SW480 (cell line): Measurements from ENCODE around the gene RSAD1.
"Not testable (repeated sequence)": the region's sequence is repeated elsewhere in the genome, so short reads cannot be mapped to it uniquely, and the experiment has no call there.

Source experiments
- DNase-seq: peaks from one replicate; pipeline ENCODE4 v3.0.0-alpha.2; 2016; ENCODE audit warnings: low spot score

The RSAD1 gene

DNA sequence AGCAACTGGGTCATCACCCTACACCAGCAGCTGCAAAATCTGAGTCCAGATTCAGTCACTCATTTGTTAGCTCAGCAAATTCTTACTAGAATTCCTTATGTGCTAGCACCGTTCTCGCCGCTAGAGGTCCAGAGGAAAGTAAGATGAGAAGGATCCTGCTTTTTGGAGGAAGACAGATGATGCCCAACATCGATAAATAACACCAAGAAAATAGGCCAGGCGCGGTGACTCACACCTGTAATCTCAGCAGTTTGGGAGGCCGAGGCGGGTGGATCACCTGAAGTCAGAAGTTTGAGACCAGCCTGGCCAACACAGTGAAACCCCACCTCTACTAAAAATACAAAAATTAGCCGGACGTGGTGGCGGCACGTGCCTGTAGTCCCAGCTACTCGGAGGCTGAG, 5.9 kb upstream of the RSAD1 start:
- not testable (repeated sequence) for DNase-seq

DNA sequence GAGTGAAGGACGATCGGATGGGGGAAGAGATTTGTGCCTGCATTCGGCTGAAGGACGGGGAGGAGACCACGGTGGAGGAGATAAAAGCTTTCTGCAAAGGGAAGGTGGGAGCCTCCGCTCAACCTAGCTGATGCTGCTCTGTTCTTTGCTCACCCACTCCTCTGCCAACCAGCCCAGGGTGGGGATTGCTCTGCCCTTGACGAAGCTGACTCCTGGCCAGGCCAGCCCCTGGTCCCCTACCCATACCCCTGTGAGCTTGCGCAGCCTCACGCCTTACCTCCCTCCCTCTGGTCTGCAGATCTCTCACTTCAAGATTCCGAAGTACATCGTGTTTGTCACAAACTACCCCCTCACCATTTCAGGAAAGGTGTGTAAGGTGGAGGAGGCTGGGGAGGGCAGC, 4.8 kb upstream of the RSAD1 start:
- DNase-seq, result no peak

DNA sequence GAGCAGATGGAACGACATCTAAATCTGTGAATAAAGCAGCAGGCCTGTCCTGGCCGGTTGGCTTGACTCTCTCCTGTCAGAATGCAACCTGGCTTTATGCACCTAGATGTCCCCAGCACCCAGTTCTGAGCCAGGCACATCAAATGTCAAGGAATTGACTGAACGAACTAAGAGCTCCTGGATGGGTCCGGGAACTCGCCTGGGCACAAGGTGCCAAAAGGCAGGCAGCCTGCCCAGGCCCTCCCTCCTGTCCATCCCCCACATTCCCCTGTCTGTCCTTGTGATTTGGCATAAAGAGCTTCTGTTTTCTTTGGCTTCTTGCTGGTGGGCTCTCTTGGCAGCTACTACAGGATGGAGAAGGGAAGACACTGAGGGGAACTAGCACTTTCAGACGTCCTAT, 4.1 kb upstream of the RSAD1 start:
- DNase-seq, result no peak

DNA sequence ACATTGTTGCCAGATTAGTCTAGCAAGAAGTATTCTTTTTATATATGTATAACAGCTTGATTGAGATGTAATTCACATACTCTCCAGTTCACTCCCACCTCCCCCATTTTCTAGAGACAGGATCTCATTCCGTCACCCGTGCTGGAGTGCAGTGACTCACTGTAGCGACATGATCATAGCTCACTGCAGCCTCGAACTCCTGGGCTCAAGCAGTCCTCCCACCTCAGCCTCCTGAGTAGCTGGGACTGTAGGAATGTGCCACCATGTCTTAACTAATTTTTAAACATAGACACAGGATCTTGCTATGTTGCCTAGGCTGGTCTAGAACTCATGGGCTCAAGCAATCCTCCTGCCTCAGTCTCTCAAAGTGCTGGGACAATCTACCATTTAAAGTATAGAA, 3.3 kb upstream of the RSAD1 start:
- no peak for DNase-seq

DNA sequence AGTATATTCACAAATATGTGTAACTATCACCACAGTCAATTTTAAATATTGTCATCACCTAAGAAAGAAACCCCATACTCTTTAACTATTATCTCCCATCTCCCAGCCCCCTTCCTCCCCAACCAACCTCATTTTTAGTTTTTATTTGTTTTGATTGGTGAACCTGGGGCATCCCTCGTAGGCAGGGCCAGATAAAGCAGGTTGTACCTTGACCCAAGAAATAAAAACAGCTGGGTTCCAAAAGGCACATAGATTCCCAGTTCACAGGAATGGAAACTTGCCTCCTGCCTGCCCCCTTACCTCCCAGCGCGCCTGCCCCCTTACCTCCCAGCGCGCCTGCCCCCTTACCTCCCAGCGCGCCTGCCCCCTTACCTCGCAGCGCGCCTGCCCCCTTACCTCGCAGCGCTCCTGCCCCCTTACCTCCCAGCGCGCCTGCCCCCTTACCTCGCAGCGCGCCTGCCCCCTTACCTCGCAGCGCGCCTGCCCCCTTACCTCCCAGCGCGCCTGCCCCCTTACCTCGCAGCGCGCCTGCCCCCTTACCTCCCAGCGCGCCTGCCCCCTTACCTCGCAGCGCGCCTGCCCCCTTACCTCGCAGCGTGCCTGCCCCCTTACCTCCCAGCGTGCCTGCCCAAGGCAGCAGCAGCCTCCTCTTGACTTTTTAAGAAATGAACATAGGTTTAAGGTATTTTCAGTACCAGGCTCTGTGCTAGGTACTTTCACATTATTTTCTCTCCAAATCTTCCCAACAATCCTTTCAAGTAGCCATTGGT, 2.7 kb upstream of the RSAD1 start:
- DNase-seq, result not testable (repeated sequence)

DNA sequence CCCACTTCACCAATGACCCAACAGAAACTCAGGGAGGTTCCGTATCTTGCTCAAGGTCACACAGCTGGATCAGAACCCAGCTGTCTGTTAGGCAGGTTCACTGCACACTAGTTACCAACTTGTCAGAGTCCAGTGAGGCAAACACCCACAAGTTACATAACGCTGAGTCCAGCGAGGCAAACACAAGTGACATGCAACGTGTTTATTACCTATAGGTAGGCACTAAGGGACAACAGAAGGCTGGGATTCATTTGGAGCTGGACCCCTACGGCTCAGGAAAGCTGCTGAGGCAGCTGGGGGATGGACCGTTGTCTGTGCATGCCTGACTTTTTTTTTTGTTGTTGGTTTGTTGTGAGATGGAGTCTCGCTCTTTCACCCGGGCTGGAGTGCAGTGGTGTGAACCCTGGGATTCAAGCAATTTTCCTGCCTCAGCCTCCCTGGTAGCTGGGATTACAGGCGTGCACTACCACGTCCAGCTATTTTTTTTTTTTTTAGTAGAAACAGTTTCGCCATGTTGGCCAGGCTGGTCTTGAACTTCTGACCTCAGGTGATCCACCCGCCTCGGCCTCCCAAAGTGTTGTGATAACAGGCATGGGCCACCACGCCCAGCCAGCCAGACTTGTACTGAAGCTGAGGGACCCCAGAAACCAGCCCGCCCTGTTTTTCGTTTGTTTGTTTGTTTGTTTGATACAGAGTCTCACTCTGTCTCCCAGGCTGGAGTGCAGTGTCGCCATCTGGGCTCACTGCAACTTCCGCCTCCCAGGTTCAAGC, 1.9 kb upstream of the RSAD1 start:
- no peak for DNase-seq

DNA sequence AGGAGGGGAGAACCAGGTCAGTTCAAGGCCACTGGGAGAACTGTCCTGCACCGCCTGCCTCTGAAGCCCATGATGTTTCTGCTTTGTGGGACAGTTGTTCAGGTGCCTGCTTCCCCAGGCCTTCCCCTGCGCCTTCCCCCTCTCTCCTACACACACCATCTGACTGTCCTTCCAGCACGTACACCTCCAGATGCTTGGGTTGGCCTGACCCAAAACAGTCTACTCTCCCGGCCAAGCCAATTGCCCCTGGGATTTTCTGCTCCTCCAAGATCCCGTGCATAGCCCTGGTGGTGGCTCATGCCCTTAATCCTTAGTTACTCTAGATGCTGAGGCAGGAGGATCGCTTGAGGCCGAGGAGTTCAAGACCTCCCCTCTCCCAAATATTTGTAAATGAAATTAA, 684 bp upstream of the RSAD1 start:
- DNase-seq, result no peak

DNA sequence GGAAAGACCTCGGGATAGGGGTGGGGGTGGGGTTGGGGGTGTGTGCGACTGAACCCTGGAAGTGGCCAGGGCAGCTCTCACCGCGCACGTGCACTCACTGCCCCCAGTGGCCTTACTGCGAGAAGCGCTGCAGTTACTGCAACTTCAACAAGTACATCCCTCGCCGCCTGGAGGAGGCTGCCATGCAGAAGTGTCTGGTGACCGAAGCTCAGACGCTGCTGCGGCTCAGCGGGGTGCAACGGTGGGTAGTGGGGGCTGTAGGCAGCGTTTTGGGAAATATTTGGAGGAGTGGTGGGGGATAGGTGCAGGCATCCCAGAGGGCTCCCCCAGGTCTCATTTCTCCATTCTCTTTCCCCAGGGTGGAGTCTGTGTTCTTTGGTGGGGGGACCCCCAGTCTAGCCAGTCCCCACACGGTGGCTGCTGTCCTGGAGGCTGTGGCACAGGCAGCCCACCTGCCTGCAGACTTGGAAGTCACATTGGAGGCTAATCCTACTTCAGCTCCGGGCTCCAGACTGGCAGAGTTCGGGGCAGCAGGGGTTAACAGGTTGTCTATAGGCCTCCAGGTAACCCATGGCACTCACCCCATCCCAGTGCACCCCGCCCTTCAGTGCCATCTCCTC, 972 bp downstream of the RSAD1 start:
- peak; percentile 88 for DNase-seq

DNA sequence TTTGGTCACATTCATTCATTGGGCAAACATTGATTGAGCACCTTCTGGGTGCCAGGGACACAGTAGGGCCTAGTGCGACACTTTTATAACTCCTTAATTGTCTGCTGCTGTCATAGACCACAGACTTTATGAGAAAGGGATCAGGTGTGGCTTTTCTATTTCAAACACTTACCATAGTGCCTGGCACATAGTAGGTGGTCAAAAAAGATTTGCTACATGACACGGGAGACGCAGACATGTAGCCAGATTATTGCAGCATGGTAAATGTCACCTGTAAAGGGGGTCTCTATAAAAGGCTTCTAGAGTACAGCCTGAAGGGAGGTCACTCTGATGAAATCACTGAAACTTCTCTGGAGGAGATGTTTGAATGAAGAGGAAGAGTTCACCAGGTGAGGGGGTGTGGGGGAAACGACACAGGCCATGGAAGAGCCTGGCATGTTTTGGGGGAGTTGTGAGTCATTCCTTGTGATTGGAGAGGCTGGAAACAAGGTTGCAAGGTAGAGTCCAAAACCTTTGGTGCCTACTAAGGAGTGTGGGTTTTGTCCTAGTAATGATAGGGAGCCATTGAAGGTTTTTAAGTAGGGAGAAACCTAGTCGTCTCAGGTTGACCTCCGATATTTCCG, 1.6 kb downstream of the RSAD1 start:
- DNase-seq, result no peak

DNA sequence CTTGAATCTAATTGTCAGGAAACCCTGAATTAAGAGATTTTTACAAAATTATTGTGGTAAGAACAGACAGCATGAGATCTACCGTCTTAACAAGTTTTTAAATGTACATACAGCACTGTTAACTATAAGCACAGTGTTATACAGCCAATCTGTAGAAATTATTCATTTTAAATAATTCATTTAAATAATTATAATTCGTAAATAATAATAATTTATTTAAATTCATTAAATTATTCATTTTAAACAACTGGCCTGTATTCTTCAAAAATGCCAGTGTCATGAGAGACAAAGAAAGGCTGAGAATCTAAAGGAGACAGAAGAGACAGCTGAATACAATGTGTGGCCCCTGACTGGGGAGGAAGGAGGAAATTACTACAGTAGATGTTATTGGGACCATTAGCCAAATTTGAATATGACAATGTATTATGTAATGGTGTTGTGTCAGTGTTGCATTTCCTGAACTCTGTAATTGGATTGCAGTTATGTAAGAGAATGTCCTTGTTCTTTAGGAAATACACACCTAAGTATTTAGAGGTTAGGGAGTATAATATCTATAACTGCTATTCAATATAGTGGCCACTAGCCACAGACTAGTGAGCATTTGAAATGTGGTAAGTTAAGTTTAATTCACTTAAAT, 2.3 kb downstream of the RSAD1 start:
- no peak for DNase-seq

DNA sequence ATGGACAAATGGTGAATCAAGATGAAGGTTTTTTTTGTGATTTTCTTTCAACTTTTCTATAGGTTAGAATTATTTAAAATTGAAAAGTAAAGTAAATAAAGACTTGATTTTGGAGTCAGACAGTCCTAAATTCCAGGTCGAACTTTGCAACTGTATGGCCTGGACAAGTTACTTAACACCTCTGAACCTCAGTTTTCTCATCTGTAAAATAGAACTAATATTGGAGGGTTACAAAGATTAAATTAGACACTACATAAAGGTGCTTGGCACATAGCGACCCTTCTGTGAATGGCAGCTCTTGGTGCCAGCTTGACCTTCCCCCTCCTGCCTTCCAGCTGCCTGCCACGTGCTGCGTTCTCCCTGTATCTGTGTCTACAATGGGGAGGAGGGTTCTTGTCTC, 3.0 kb downstream of the RSAD1 start:
- DNase-seq, result no peak

DNA sequence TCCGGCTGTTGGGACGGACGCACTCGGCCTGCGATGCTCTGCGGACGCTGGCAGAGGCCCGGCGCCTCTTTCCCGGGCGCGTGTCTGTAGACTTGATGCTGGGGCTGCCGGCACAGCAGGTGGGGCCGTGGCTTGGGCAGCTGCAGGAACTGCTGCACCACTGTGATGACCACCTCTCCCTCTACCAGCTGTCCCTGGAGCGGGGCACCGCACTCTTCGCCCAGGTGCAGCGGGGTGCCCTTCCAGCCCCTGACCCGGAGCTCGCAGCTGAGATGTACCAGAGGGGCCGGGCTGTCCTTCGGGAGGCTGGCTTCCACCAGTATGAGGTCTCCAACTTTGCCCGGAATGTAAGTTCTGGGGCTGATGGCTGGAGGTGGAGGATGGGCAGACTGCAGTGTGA, 3.5 kb downstream of the RSAD1 start:
- DNase-seq, result no peak

DNA sequence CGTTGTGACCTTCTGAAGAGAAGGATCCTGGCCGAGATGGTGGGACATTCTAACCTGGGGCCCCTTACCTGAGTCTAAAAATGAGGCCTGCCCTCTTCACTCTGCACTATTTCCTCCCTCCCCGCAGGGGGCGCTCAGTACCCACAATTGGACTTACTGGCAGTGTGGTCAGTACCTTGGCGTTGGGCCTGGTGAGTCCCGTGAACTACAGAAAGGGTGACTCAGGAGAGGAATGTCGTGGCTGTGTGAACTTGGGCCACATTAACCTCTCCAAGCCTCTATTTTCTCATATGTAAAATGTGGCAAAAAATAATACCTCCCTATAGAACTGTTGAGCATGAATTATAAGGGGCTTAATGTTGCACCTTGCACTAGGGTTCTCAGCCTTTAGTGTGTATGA, 3.9 kb downstream of the RSAD1 start:
- DNase-seq, result peak; percentile 93

DNA sequence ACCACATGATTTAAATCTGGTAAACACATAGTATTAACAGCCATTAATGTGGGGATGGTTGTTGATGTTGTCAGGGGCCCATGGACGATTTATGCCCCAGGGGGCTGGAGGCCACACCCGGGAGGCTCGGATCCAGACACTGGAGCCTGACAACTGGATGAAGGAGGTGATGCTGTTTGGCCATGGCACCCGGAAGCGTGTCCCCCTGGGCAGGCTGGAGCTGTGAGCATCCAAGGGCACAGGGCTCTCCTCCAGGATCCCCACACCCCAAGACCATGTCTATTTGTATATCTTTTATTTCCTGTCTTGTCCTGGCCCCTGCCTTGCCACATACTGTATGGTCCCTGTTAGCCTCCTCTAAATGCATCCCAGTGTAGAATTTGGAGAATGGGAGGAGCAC, 4.6 kb downstream of the RSAD1 start:
- no peak for DNase-seq

DNA sequence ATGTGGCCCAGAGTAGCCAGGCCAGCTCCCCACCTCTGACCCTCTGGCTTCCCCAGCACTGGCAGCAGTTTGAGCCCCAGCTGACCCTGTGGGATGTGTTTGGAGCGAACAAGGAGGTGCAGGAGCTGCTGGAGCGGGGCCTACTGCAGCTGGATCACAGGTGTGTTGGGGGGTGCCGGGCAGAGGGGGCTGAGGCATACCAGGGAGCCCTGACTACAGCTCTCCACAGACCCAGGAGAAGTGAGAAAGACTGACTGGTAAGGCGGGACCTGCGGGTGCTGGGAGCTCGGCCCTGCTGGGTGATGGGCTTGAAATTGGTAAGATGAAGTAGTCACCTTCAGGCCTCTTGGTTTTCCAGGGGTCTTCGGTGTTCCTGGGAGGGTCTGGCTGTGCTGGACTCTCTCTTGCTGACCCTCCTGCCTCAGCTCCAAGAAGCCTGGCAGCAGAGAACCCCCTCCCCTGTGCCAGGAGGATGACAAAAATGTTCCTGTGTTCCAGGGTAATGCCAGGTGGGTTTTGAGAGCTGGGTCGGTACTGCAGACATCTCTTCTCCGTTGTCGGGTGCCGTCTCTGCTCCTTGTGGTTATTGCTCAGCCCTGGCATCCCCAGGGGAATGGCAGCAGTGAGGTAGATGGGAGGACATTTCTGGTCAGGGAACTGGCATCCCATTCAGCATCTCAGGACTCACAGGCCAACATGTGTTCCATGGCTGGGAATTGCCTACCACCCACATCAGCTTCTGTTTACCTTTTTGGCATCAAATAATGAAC, 5.9 kb downstream of the RSAD1 start:
- DNase-seq, result no peak

DNA sequence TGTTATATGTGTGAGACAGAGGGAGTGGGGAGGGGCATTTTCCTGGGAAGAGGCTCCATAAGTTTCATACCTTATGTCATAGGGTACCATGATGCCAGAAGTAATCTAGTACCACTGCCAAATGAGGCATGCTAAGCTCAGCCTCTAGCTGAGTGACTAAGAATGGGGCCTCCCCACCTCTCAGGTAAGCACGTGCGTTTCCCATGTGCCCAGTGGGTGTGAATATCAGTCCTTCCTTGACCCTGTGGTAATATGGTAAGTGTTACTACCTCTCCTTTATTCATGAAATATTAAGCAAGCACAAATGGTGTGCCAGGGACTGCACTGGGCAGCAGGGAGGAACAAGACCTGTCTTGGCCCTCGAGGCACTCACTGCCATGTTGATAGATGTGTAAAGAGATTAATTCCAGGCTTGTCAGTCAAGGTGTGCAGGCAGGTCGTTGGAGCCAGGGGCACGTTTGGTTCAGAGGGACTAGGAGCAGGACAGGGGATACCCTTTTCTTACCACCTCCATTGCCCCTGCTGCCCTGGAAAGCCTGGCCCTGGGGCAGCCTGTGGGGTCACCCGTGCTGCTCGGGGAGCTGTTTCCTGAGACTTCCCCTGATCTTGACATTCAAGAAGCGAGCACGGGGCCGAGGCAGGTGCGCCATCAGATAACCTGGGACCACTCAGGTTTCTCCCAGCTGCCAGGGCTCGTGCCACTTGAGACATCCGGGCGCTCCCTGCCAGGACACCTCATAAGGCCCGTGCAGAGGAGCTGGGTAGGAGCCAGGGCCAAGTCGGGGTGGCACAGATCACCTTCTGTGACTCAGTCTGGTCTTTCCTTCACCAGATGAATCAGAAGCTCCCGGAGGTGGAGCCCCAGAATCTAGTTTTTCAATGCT, 8.8 kb downstream of the RSAD1 start:
- DNase-seq, result no peak

DNA sequence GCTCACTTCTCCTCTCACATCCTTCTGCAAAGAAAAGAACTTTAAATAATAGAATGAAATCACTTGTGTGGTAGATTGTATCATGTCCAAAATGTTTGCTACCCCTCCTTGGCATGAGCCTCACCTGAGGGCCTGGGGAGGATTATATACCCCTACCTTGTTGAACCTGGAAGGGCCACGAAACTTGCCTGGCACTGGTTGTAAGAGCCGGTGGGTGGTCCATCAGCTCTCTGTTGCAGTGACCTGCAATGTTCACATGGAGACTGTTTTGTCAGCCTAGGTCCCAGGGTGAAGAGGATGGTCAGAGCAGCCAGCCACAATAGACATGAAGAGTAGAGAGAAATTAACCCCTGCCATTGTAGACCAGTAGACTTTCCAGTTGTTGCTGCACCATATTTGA, 10.2 kb downstream of the RSAD1 start:
- no peak for DNase-seq

DNA sequence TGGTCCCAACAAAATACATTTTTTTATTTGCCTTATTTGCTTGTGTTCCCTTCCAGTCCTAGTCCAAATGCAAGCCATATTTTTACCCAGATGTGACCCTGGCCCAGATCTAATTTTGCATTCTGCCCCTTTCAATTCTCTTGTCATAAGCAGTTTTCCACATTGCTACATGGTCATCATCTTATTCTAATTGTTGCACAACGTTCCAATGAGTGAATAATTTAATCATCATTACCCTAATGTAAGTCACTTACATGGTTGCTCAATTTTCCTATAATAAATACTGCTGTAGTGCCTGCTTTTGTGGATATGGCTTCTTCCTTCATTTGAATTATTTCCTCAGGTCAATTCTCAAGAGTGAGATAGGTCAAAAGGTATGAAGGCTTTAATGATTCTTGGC, 12.8 kb downstream of the RSAD1 start:
- DNase-seq, result no peak

DNA sequence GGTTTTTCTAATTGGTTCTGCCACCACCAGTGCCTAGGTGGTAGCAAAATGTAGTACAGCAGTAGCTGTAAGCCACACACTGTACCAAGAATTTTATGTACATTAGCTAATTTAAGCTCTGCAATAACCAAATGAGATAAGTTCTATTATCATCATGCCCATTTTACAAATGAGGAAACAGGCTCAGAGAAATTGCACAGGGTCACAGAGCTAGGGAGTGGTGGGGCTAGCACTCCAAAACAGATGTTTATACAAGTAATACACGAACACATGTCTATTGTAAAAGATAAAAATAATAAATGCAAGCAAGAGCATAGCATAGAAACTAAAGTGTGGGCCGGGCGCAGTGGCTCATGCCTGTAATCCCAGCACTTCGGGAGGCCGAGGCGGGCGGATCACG, 13.6 kb downstream of the RSAD1 start:
- no peak for DNase-seq

DNA sequence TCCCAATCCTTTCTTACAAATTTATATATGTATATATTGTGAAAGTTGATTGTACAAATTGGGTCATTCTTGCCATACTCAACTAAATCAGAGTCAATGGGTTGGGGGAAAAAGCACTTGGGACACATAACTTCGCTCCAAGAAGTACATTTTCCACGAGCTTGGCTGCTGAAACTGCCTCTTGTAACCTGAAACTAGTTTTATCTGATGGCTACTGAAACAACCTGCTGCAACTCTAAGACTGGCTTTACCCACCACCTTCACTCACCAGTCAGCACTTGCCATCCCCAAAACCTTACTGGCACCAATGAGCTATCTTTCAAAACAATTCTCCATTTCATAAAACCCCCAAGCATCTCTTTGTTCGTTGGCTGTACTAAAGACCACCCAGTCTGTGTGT, 15.1 kb downstream of the RSAD1 start:
- no peak for DNase-seq
